ENCODE measurements around the gene KRTAP2-2. TPM values are rescaled to one million over a fixed set of nuclear protein-coding genes. Genes with fewer than 3 reads are reported as not detected.
"Not testable (repeated sequence)": the region's sequence is repeated elsewhere in the genome, so short reads cannot be mapped to it uniquely, and the experiment has no call there.

The KRTAP2-2 gene
- total and polyA plus RNA-seq, 4 donors = not detected

DNA sequence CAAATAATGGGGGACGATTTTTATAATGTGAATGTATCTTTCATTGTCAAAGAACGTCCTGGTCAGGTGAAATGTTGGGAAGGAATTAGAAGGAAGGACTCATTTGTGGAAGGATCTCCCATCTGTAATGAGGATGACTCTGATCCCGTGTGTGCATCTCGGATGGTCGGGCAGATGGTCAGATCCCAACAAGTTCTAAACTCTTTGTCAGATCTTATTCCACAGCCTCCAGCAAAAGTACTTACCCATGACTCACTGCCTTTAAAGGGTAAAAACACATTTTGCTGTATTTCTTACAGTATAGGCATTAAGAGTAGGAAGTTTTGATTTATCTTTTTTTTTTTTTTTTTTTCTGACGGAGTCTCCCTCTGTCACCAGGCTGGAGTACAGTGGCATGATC lies 43.5 kb upstream of the KRTAP2-2 start:
- H3K27me3 ChIP-seq (ENCODE audit: control insufficient read depth in 3 of 3, insufficient read depth in 3 of 3, low read length in 2 of 3) = no peaks in the 10 kb centered on the region
- DNase-seq (no peak), ATAC-seq (ENCODE audit: insufficient read depth, low FRiP score) (no peak)
- WGBS, 2 donors = 79 to 93% methylated on average over 6 of the region's 6 CpGs
- no peak overlapping the region for H3K27ac ChIP-seq (ENCODE audit: low read depth in 1 of 2, low read length in 1 of 2)
- TF ChIP-seq, protein P1, sequence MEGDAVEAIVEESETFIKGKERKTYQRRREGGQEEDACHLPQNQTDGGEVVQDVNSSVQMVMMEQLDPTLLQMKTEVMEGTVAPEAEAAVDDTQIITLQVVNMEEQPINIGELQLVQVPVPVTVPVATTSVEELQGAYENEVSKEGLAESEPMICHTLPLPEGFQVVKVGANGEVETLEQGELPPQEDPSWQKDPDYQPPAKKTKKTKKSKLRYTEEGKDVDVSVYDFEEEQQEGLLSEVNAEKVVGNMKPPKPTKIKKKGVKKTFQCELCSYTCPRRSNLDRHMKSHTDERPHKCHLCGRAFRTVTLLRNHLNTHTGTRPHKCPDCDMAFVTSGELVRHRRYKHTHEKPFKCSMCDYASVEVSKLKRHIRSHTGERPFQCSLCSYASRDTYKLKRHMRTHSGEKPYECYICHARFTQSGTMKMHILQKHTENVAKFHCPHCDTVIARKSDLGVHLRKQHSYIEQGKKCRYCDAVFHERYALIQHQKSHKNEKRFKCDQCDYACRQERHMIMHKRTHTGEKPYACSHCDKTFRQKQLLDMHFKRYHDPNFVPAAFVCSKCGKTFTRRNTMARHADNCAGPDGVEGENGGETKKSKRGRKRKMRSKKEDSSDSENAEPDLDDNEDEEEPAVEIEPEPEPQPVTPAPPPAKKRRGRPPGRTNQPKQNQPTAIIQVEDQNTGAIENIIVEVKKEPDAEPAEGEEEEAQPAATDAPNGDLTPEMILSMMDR (IDR thresholded peaks at IDR 0.05; ENCODE audit: control extremely low read depth, extremely low read depth) = no peak
- no peaks in the 10 kb centered on the region for H3K4me1 ChIP-seq (ENCODE audit: control insufficient read depth in 5 of 5, insufficient read depth in 5 of 5, low read length in 5 of 5)
- H3K9ac ChIP-seq (ENCODE audit: insufficient read depth in 1 of 2, low read length in 2 of 2) = no peak overlapping the region
- no peaks in the 10 kb centered on the region for H3K9me3 ChIP-seq (ENCODE audit: control insufficient read depth in 4 of 4, insufficient read depth in 3 of 4, low read length in 3 of 4)
- no peaks in the 10 kb centered on the region for H3K36me3 ChIP-seq (ENCODE audit: control insufficient read depth in 4 of 4, insufficient read depth in 4 of 4, low read length in 4 of 4)
- H3K4me3 ChIP-seq = no peak overlapping the region

DNA sequence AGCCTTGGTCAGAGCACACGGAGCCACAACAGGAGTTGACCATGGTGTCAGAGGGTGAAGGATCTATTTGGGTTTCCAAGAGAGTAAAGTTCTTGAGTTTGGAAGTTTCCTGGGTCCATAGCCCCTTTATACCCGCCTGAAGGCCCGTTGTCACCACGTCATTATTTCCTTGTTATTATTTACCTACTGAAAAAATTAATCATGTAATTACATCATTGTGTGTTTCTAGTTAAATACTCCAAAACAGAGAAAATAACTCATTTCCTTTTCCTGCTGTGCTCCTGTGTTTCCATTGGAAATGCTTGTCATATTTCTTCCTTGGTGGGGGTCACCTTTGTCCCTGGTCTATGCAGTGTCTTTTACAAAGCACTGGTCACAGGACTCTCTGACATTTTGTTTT lies 43.0 kb upstream of the KRTAP2-2 start, which contains the start of gene KRTAP4-8:
TSS of gene KRTAP4-8 (minus strand) at position 101 of the 400 bp plus-strand sequence. CDS start at position 43, 58 bp downstream.
- H3K27me3 ChIP-seq (ENCODE audit: control insufficient read depth in 3 of 3, insufficient read depth in 3 of 3, low read length in 2 of 3) = no peaks in the 10 kb centered on the region
- no peak within 1 kb of the TSS for H3K27ac ChIP-seq (ENCODE audit: low read depth in 1 of 2, low read length in 1 of 2)
- H3K4me3 ChIP-seq = no peak within 1 kb of the TSS
- H3K9me3 ChIP-seq (ENCODE audit: control insufficient read depth in 4 of 4, insufficient read depth in 3 of 4, low read length in 3 of 4) = no peaks in the 10 kb centered on the region
- TF ChIP-seq, protein P1 (IDR thresholded peaks at IDR 0.05; ENCODE audit: control extremely low read depth, extremely low read depth) = no peak
- DNase-seq = no peak
- WGBS, 2 donors = 68 to 81% methylated on average over 4 of the region's 4 CpGs
- H3K4me1 ChIP-seq (ENCODE audit: control insufficient read depth in 5 of 5, insufficient read depth in 5 of 5, low read length in 5 of 5) = no peaks in the 10 kb centered on the region
- H3K9ac ChIP-seq (ENCODE audit: insufficient read depth in 1 of 2, low read length in 2 of 2) = no peak within 1 kb of the TSS
- ATAC-seq (ENCODE audit: insufficient read depth, low FRiP score) = no peak
- H3K36me3 ChIP-seq (ENCODE audit: control insufficient read depth in 4 of 4, insufficient read depth in 4 of 4, low read length in 4 of 4) = no peaks in the 10 kb centered on the region

DNA sequence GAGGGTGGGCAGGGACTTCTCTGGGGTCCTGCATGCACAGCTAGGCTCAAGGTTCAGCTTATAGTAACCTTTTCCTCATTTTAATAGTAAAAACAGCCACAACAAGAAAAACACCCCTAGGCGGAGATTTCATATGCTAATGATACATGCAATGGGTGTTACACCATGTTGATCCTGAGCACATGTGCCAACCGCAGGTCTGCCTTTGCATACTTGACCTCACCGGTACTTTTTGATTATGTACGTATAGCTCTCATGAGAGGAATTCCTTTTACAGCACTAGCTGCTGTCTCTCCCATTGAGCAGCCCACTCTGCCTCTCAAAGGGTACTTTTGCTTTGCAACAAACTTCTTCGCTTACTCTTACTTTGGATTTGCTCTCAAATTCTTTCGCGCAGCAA lies 41.0 kb upstream of the KRTAP2-2 start:
- 70 to 83% methylated on average over 7 of the region's 7 CpGs for WGBS, 2 donors
- ATAC-seq (ENCODE audit: insufficient read depth, low FRiP score) = no peak
- no peaks in the 10 kb centered on the region for H3K9me3 ChIP-seq (ENCODE audit: control insufficient read depth in 4 of 4, insufficient read depth in 3 of 4, low read length in 3 of 4)
- no peak overlapping the region for H3K27ac ChIP-seq (ENCODE audit: low read depth in 1 of 2, low read length in 1 of 2)
- no peaks in the 10 kb centered on the region for H3K36me3 ChIP-seq (ENCODE audit: control insufficient read depth in 4 of 4, insufficient read depth in 4 of 4, low read length in 4 of 4)
- H3K4me1 ChIP-seq (ENCODE audit: control insufficient read depth in 5 of 5, insufficient read depth in 5 of 5, low read length in 5 of 5) = no peaks in the 10 kb centered on the region
- no peak overlapping the region for H3K4me3 ChIP-seq
- no peaks in the 10 kb centered on the region for H3K27me3 ChIP-seq (ENCODE audit: control insufficient read depth in 3 of 3, insufficient read depth in 3 of 3, low read length in 2 of 3)
- TF ChIP-seq, protein P1 (IDR thresholded peaks at IDR 0.05; ENCODE audit: control extremely low read depth, extremely low read depth) = no peak
- peak; percentile 28 to 45 (median 40) for DNase-seq
- no peak overlapping the region for H3K9ac ChIP-seq (ENCODE audit: insufficient read depth in 1 of 2, low read length in 2 of 2)

DNA sequence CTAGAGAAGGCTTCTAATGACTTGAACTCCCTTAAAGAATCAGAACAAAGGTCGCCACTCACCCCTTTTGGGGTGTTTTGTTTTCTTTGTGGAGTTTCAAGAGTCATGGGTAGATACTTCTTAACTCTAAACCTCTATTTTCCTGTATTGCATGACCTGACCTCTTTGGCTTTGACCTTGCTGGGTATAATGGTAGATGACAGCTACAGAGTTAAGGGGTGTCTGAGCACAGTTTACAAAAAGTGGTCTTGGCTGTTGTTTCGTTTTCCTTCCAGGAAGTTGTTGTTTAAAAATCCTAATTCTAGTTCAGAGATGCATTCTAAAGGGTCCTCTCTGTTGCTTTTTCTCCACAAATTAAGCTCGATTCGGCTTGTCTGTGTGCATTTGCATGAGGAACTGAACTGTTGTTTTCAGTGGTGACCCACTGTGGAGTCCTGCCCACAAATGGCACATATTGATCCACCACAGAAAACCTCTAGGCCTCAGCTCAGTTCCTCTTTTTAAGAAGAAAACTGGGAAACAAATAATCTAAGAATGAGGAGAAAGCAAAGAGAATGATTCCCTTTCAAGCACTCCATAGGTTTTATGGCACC lies 33.8 kb upstream of the KRTAP2-2 start:
- not testable (repeated sequence) for H3K27me3 ChIP-seq (ENCODE audit: control insufficient read depth in 3 of 3, insufficient read depth in 3 of 3, low read length in 2 of 3); ATAC-seq (ENCODE audit: insufficient read depth, low FRiP score); H3K4me3 ChIP-seq; H3K36me3 ChIP-seq (ENCODE audit: control insufficient read depth in 4 of 4, insufficient read depth in 4 of 4, low read length in 4 of 4); H3K9me3 ChIP-seq (ENCODE audit: control insufficient read depth in 4 of 4, insufficient read depth in 3 of 4, low read length in 3 of 4); H3K9ac ChIP-seq (ENCODE audit: insufficient read depth in 1 of 2, low read length in 2 of 2); H3K27ac ChIP-seq (ENCODE audit: low read depth in 1 of 2, low read length in 1 of 2); DNase-seq; H3K4me1 ChIP-seq (ENCODE audit: control insufficient read depth in 5 of 5, insufficient read depth in 5 of 5, low read length in 5 of 5)
- 43 to 63% methylated on average over 4 of the region's 4 CpGs for WGBS, 2 donors

DNA sequence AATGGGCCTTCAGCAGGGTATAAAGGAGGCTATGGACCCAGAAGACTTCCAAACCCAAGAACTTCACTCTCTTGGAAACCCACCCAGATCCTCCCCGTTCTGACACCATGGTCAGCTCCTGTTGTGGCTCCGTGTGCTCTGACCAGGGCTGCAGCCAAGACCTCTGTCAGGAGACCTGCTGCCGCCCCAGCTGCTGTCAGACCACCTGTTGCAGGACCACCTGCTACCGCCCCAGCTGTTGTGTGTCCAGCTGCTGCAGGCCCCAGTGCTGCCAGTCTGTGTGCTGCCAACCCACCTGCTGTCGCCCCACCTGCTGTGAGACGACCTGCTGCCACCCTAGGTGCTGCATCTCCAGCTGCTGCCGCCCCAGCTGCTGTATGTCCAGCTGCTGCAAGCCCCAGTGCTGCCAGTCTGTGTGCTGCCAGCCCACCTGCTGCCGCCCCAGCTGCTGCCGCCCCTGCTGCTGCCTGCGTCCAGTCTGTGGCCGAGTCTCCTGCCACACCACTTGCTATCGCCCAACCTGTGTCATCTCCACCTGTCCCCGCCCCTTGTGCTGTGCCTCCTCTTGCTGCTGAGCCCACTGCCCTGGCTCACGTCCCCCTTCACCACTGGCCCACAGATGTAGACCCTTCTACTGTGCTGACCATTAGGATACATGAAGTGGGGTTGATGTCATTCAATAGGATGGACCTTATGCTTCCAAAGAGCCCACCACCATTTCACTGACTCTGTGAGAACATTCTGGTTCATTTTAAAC lies 29.2 kb upstream of the KRTAP2-2 start, which contains the start of gene KRTAP4-7:
TSS of gene KRTAP4-7 (plus strand) at position 51 of the 757 bp plus-strand sequence. CDS start at position 108, 57 bp downstream.
- not testable (repeated sequence) for H3K27me3 ChIP-seq (ENCODE audit: control insufficient read depth in 3 of 3, insufficient read depth in 3 of 3, low read length in 2 of 3); H3K4me3 ChIP-seq; H3K4me1 ChIP-seq (ENCODE audit: control insufficient read depth in 5 of 5, insufficient read depth in 5 of 5, low read length in 5 of 5); ATAC-seq (ENCODE audit: insufficient read depth, low FRiP score); H3K9ac ChIP-seq (ENCODE audit: insufficient read depth in 1 of 2, low read length in 2 of 2); DNase-seq; H3K9me3 ChIP-seq (ENCODE audit: control insufficient read depth in 4 of 4, insufficient read depth in 3 of 4, low read length in 3 of 4); H3K27ac ChIP-seq (ENCODE audit: low read depth in 1 of 2, low read length in 1 of 2); H3K36me3 ChIP-seq (ENCODE audit: control insufficient read depth in 4 of 4, insufficient read depth in 4 of 4, low read length in 4 of 4)
- WGBS, 2 donors = 82 to 93% methylated on average over 14 of the region's 14 CpGs

DNA sequence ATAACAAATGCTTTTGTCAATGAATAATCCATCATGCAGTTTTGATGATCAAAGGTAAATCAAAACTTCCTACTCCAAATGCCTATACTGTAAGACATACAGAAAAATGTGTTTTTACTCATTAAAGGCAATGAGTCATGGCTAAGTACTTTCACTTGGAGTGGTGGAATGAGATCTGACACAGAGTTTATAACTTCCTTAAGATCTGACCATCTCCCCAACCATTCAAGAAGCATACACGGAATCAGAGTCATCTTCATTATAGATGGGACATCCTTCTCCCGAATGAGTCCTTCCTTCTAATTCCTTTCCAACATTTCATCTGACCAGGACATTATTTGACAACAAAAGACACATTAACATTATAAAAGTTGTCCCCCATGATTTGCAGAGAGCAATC lies 28.4 kb upstream of the KRTAP2-2 start:
- H3K27me3 ChIP-seq (ENCODE audit: control insufficient read depth in 3 of 3, insufficient read depth in 3 of 3, low read length in 2 of 3); H3K36me3 ChIP-seq (ENCODE audit: control insufficient read depth in 4 of 4, insufficient read depth in 4 of 4, low read length in 4 of 4); H3K9me3 ChIP-seq (ENCODE audit: control insufficient read depth in 4 of 4, insufficient read depth in 3 of 4, low read length in 3 of 4); H3K4me3 ChIP-seq; H3K27ac ChIP-seq (ENCODE audit: low read depth in 1 of 2, low read length in 1 of 2); H3K9ac ChIP-seq (ENCODE audit: insufficient read depth in 1 of 2, low read length in 2 of 2); DNase-seq; ATAC-seq (ENCODE audit: insufficient read depth, low FRiP score); H3K4me1 ChIP-seq (ENCODE audit: control insufficient read depth in 5 of 5, insufficient read depth in 5 of 5, low read length in 5 of 5): not testable (repeated sequence)
- WGBS, 2 donors = 69 to 71% methylated on average over 2 of the region's 2 CpGs

Measured in lung (tissue), 12 donors.